Measurements from ENCODE around the gene LRRC45. TPM values are rescaled to one million over a fixed set of nuclear protein-coding genes. Genes with fewer than 3 reads are reported as not detected.
A peak's percentile ranks its signal among the peaks of the same experiment; 100 is the strongest.

The LRRC45 gene
- total RNA-seq, 1 experiment from 2014 or later, result 38.1 TPM

DNA sequence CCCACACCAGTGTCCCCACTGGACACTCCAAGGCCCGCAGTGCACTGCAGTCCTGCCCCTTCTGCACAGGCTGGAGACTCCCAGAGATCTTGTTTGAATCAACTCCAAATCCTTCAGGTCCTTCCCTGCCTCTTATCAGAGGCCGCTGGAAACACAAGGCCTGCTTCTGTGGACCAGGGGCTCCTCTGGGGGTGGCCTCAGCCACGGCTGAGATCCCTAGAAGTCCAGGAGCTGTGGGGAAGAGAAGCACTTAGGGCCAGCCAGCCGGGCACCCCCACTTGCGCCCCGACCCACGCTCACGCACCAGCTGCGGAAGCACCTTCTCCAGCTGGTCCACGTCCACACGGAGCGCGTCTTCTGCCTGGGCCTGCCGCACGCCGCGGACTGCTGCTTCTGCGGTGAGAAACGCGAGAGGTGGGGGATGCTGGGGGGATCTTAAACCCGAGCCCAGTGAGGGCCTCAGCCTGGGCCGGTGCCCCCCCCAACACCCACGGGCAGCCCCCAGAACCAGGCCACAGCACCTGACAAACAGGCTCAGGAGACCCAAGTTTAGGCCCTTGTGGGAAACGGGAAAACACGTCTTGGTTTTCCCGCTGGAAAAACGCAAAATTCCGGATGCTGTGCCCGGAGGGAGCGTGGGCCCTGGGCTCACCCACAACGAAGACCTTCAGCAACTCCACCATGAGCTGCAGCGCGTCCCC, 4.0 kb upstream of the LRRC45 start (continued):
- no peak for TF ChIP-seq E2F1 (CRISPR knock-in tag; IDR thresholded peaks at IDR 0.05)
- TF ChIP-seq, protein P1, sequence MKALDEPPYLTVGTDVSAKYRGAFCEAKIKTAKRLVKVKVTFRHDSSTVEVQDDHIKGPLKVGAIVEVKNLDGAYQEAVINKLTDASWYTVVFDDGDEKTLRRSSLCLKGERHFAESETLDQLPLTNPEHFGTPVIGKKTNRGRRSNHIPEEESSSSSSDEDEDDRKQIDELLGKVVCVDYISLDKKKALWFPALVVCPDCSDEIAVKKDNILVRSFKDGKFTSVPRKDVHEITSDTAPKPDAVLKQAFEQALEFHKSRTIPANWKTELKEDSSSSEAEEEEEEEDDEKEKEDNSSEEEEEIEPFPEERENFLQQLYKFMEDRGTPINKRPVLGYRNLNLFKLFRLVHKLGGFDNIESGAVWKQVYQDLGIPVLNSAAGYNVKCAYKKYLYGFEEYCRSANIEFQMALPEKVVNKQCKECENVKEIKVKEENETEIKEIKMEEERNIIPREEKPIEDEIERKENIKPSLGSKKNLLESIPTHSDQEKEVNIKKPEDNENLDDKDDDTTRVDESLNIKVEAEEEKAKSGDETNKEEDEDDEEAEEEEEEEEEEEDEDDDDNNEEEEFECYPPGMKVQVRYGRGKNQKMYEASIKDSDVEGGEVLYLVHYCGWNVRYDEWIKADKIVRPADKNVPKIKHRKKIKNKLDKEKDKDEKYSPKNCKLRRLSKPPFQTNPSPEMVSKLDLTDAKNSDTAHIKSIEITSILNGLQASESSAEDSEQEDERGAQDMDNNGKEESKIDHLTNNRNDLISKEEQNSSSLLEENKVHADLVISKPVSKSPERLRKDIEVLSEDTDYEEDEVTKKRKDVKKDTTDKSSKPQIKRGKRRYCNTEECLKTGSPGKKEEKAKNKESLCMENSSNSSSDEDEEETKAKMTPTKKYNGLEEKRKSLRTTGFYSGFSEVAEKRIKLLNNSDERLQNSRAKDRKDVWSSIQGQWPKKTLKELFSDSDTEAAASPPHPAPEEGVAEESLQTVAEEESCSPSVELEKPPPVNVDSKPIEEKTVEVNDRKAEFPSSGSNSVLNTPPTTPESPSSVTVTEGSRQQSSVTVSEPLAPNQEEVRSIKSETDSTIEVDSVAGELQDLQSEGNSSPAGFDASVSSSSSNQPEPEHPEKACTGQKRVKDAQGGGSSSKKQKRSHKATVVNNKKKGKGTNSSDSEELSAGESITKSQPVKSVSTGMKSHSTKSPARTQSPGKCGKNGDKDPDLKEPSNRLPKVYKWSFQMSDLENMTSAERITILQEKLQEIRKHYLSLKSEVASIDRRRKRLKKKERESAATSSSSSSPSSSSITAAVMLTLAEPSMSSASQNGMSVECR (CRISPR knock-in tag; IDR thresholded peaks at IDR 0.05; ENCODE audit: borderline replicate concordance), result no peak
- TF ChIP-seq PRRX2 (CRISPR knock-in tag; IDR thresholded peaks at IDR 0.05), result no peak
- TF ChIP-seq GTF2I (CRISPR knock-in tag; conservative IDR thresholded peaks at IDR 0.05), result no peak
- TF ChIP-seq NFE2L1 (CRISPR knock-in tag; IDR thresholded peaks at IDR 0.05), result no peak
- TF ChIP-seq NFATC4 (CRISPR knock-in tag; IDR thresholded peaks at IDR 0.05), result no peak
- TF ChIP-seq NR1H2 (CRISPR knock-in tag; IDR thresholded peaks at IDR 0.05), result no peak
- TF ChIP-seq MAX (CRISPR knock-in tag; IDR thresholded peaks at IDR 0.05), result no peak
- TF ChIP-seq CDX4 (CRISPR knock-in tag; IDR thresholded peaks at IDR 0.05; ENCODE audit: borderline replicate concordance), result no peak
- no peak for TF ChIP-seq CTCF (IDR thresholded peaks at IDR 0.05)
- no peak for TF ChIP-seq TP53 (CRISPR knock-in tag; IDR thresholded peaks at IDR 0.05)
- TF ChIP-seq E2F4 (CRISPR knock-in tag; IDR thresholded peaks at IDR 0.05; ENCODE audit: borderline replicate concordance, low read depth), result no peak

GRCh38 chr17:82019690-82020571, 3.2 kb upstream of the LRRC45 start:
- Mint-ChIP-seq H3K4me1 (peaks cover 11% of the 10 kb centered on the region), H3K27ac (no peak overlapping the region), H3K9me3 (no peaks in the 10 kb centered on the region), H3K27me3 (ENCODE audit: low read depth) (no peaks in the 10 kb centered on the region), H3K4me3 (no peak overlapping the region), H3K36me3 (no peaks in the 10 kb centered on the region; the same call in 1 of the 2 replicates)
- peak; percentile 91 for DNase-seq (ENCODE audit: low spot score)
- ChIA-PET CTCF (interaction anchor here (0.6 to 8.8 kb wide), 57 partner anchors 11 to 697 kb away, joined by 3 to 119 read pairs (median 4); partner anchors contain the start of genes DCXR, FN3KRP, MAFG and MCRIP1), POLR2A (interaction anchor here (0.5 to 1.7 kb wide), 3 partner anchors 12 to 104 kb away, joined by 3 to 5 read pairs (median 4); partner anchors contain the start of genes DCXR and RAC3)
- no peak for TF ChIP-seq CREM (CRISPR knock-in tag; IDR thresholded peaks at IDR 0.05)
- TF ChIP-seq FOXK1 (CRISPR knock-in tag; IDR thresholded peaks at IDR 0.05), result 0 out of 2 replicates have a peak, but pooled peaks have one; percentile 34
- TF ChIP-seq GABPB1 (CRISPR knock-in tag; IDR thresholded peaks at IDR 0.05), result peak; percentile 37; the same call in 1 of the 2 replicates
- TF ChIP-seq NFATC4 (CRISPR knock-in tag; IDR thresholded peaks at IDR 0.05), result 0 out of 2 replicates have a peak, but pooled peaks have one; percentile 45
- TF ChIP-seq CTCF (IDR thresholded peaks at IDR 0.05), result peak; percentile 85
- TF ChIP-seq, protein P2, sequence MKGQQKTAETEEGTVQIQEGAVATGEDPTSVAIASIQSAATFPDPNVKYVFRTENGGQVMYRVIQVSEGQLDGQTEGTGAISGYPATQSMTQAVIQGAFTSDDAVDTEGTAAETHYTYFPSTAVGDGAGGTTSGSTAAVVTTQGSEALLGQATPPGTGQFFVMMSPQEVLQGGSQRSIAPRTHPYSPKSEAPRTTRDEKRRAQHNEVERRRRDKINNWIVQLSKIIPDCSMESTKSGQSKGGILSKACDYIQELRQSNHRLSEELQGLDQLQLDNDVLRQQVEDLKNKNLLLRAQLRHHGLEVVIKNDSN (CRISPR knock-in tag; IDR thresholded peaks at IDR 0.05), result no peak
- ATAC-seq, result peak; percentile 9

Measured in WTC11 (cell line).